ENCODE results near the gene TCF23.

- no peak for TF ChIP-seq GABPA (IDR thresholded peaks at IDR 0.05; ENCODE audit: borderline replicate concordance, insufficient read depth, low read length)
- TF ChIP-seq CEBPB (IDR thresholded peaks at IDR 0.05; ENCODE audit: low read depth, low read length) = no peak
- TF ChIP-seq POLR2AphosphoS5 (IDR thresholded peaks at IDR 0.05; ENCODE audit: low read depth, low read length) = no peak
- no peak for TF ChIP-seq BACH1 (IDR thresholded peaks at IDR 0.05; ENCODE audit: low read length)
Observed at GRCh38 chr2:27179344-27180000, 30.7 kb downstream of the TCF23 start.
